Measurements from ENCODE around the gene NT5DC4. TPM values are rescaled to one million over a fixed set of nuclear protein-coding genes. Genes with fewer than 3 reads are reported as not detected.

NT5DC4 gene
- total RNA-seq, 1 experiment from 2014 or later: not detected

DNA sequence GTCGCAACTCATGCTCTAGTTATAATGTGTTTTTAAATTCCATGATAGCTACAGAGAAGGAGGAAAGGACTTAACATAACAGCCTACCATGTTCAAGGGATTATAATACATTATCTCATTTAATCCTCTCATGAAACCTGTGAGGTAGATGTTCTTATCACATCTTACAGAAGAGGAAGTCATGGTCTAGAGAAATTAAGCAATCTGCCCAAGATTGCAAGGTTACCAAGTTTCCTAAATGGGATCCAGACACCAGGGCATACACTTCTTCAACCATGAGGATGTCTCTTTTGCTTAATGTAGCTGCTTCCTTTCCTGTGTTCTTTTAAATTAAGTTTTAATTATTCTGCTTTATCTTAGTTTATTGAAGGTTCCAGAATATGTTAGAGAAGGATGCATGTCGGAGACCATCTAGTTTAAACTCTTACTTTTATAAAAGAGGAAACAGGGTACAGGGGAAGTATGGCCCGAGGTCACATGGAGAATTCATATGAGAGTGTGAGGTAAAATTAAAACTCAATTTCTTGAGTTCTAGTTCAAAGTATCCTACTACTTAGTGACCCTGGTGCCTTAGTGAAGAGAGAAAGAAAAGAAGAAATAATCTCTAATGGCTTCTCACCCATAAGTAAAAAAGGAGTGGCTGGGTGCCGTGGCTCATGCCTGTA, 67.0 kb downstream of the NT5DC4 start:
- intact Hi-C loops (cut with micrococcal nuclease; ENCODE audit: unreplicated experiment): no loop called here
- in situ Hi-C loops (cut with HindIII; ENCODE audit: low pct_unique_long_range_greater_than_20kb, low sequenced_read_pairs): no loop called here
- no peak for TF ChIP-seq POLR2AphosphoS5 (IDR thresholded peaks at IDR 0.05; ENCODE audit: low read depth, low read length)
- TF ChIP-seq, protein P1, sequence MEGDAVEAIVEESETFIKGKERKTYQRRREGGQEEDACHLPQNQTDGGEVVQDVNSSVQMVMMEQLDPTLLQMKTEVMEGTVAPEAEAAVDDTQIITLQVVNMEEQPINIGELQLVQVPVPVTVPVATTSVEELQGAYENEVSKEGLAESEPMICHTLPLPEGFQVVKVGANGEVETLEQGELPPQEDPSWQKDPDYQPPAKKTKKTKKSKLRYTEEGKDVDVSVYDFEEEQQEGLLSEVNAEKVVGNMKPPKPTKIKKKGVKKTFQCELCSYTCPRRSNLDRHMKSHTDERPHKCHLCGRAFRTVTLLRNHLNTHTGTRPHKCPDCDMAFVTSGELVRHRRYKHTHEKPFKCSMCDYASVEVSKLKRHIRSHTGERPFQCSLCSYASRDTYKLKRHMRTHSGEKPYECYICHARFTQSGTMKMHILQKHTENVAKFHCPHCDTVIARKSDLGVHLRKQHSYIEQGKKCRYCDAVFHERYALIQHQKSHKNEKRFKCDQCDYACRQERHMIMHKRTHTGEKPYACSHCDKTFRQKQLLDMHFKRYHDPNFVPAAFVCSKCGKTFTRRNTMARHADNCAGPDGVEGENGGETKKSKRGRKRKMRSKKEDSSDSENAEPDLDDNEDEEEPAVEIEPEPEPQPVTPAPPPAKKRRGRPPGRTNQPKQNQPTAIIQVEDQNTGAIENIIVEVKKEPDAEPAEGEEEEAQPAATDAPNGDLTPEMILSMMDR (IDR thresholded peaks at IDR 0.05): no peak
- TF ChIP-seq SIN3A (IDR thresholded peaks at IDR 0.05; ENCODE audit: borderline replicate concordance, insufficient read depth, low read depth, low read length): no peak
- no peak for TF ChIP-seq TCF7L2 (IDR thresholded peaks at IDR 0.05; ENCODE audit: low read depth, low read length)
- Histone ChIP-seq H3K27ac (ENCODE audit: low read length) (no peak overlapping the region), H3K4me1 (ENCODE audit: control insufficient read depth, insufficient read depth, low read length) (no peaks in the 10 kb centered on the region), H3K9me3 (ENCODE audit: control insufficient read depth, insufficient read depth, low read depth, low read length) (no peaks in the 10 kb centered on the region), H3K36me3 (ENCODE audit: control insufficient read depth, insufficient read depth, low read length) (no peaks in the 10 kb centered on the region), H3K4me3 (ENCODE audit: low read depth in 2 of 2, low read length in 2 of 2) (no peak overlapping the region), H3K27me3 (ENCODE audit: control insufficient read depth, insufficient read depth, low read length) (no peaks in the 10 kb centered on the region; the same call in 1 of the 2 replicates)
- BruUV-seq (replicated peaks): no TSS peak
- ATAC-seq: no peak
- ChIA-PET CTCF (no interaction called here), POLR2A (interaction anchor here (0.7 kb wide), 1 partner anchor 123 kb away, joined by 5 read pairs; no protein-coding TSS in a partner anchor)
- no peak for DNase-seq (ENCODE audit: low read depth, low spot score)

DNA sequence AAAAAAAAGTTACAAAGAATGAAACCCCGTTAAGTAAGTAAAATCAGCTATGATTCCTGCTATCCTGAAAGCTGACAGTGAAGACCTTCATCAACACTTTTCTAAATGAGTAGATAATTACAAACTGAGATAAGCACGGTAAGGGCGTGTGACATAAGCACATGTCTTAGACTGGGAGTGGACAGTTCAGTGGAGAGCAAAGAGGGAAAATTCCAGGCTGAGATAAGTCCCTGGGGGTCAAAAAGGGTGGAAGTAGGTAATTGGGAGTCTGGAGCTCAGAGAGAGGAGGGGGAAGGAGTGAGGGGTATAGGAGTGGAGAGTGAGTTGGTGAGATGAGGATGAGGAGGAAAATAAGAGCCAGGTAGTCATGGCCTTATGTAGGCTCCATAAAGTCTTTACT, 67.8 kb downstream of the NT5DC4 start:
- intact Hi-C loops (cut with micrococcal nuclease; ENCODE audit: unreplicated experiment): no loop called here
- BruUV-seq (replicated peaks): no TSS peak
- Histone ChIP-seq H3K4me3 (ENCODE audit: low read depth in 2 of 2, low read length in 2 of 2) (no peak overlapping the region), H3K4me1 (ENCODE audit: control insufficient read depth, insufficient read depth, low read length) (no peaks in the 10 kb centered on the region), H3K27ac (ENCODE audit: low read length) (no peak overlapping the region), H3K36me3 (ENCODE audit: control insufficient read depth, insufficient read depth, low read length) (no peaks in the 10 kb centered on the region), H3K9me3 (ENCODE audit: control insufficient read depth, insufficient read depth, low read depth, low read length) (no peaks in the 10 kb centered on the region), H3K27me3 (ENCODE audit: control insufficient read depth, insufficient read depth, low read length) (no peaks in the 10 kb centered on the region; the same call in 1 of the 2 replicates)
- ATAC-seq (no peak), DNase-seq (ENCODE audit: low read depth, low spot score) (no peak)
- in situ Hi-C loops (cut with HindIII; ENCODE audit: low pct_unique_long_range_greater_than_20kb, low sequenced_read_pairs): no loop called here
- ChIA-PET POLR2A (interaction anchor here (0.7 kb wide), 1 partner anchor 122 kb away, joined by 5 read pairs; no protein-coding TSS in a partner anchor), CTCF (no interaction called here)
- TF ChIP-seq SIN3A (IDR thresholded peaks at IDR 0.05; ENCODE audit: borderline replicate concordance, insufficient read depth, low read depth, low read length) (no peak), TCF7L2 (IDR thresholded peaks at IDR 0.05; ENCODE audit: low read depth, low read length) (no peak), POLR2AphosphoS5 (IDR thresholded peaks at IDR 0.05; ENCODE audit: low read depth, low read length) (no peak)
- TF ChIP-seq, protein P1 (IDR thresholded peaks at IDR 0.05): no peak
- TF ChIP-seq, protein P2, sequence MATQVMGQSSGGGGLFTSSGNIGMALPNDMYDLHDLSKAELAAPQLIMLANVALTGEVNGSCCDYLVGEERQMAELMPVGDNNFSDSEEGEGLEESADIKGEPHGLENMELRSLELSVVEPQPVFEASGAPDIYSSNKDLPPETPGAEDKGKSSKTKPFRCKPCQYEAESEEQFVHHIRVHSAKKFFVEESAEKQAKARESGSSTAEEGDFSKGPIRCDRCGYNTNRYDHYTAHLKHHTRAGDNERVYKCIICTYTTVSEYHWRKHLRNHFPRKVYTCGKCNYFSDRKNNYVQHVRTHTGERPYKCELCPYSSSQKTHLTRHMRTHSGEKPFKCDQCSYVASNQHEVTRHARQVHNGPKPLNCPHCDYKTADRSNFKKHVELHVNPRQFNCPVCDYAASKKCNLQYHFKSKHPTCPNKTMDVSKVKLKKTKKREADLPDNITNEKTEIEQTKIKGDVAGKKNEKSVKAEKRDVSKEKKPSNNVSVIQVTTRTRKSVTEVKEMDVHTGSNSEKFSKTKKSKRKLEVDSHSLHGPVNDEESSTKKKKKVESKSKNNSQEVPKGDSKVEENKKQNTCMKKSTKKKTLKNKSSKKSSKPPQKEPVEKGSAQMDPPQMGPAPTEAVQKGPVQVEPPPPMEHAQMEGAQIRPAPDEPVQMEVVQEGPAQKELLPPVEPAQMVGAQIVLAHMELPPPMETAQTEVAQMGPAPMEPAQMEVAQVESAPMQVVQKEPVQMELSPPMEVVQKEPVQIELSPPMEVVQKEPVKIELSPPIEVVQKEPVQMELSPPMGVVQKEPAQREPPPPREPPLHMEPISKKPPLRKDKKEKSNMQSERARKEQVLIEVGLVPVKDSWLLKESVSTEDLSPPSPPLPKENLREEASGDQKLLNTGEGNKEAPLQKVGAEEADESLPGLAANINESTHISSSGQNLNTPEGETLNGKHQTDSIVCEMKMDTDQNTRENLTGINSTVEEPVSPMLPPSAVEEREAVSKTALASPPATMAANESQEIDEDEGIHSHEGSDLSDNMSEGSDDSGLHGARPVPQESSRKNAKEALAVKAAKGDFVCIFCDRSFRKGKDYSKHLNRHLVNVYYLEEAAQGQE (IDR thresholded peaks at IDR 0.05; ENCODE audit: insufficient read depth in 1 of 2, low read depth in 2 of 2, low read length in 1 of 2): no peak

Other genes with a start within 250 kb of the NT5DC4 start
- gene TTL, start 238.9 kb upstream of the NT5DC4 start, total RNA-seq (2021; ENCODE audit: unreplicated experiment): 81.5 TPM
- gene POLR1B, start 178.6 kb upstream of the NT5DC4 start, total RNA-seq (2021; ENCODE audit: unreplicated experiment): 35.4 TPM
- 46.7 TPM for gene CHCHD5, start 136.4 kb upstream of the NT5DC4 start, total RNA-seq (2021; ENCODE audit: unreplicated experiment)
- 72.0 TPM for gene SLC20A1, start 75.1 kb upstream of the NT5DC4 start, total RNA-seq (2021; ENCODE audit: unreplicated experiment)
- 27.0 TPM for gene CKAP2L, start 43.6 kb downstream of the NT5DC4 start, total RNA-seq (2021; ENCODE audit: unreplicated experiment)
- gene IL1A, start 63.5 kb downstream of the NT5DC4 start, total RNA-seq (2021; ENCODE audit: unreplicated experiment): not detected
- not detected for gene IL1B, start 115.8 kb downstream of the NT5DC4 start, total RNA-seq (2021; ENCODE audit: unreplicated experiment)
- not detected for gene IL37, start 190.1 kb downstream of the NT5DC4 start, total RNA-seq (2021; ENCODE audit: unreplicated experiment)

Measured in Panc1 (cell line).